Neuron (in vitro differentiated cells): Measurements from ENCODE around the gene FAM241B.

Experiments used
- H2AFZ ChIP-seq: one replicate; pipeline ENCODE4 v1.6.1; 2013; ENCODE audit warnings: low read depth, mild to moderate bottlenecking, inconsistent platforms, low read length, moderate library complexity
- H3K27me3 ChIP-seq: one replicate; pipeline ENCODE4 v1.6.1; 2013; ENCODE audit warnings: low read length; ENCODE audit not compliant: insufficient read depth
- H3K36me3 ChIP-seq: one replicate; pipeline ENCODE4 v1.6.1; 2013; ENCODE audit warnings: low read length; ENCODE audit not compliant: insufficient read depth
- H3K4me1 ChIP-seq: one replicate; pipeline ENCODE4 v1.6.1; 2013; ENCODE audit warnings: low read length; ENCODE audit not compliant: insufficient read depth
- H3K4me3 ChIP-seq: 2 replicates; pipeline ENCODE4 v1.5.1; 2013; ENCODE audit warnings: mild to moderate bottlenecking, low read length, moderate library complexity
- H3K9me3 ChIP-seq: one replicate; pipeline ENCODE4 v1.6.1; 2013; ENCODE audit warnings: low read length

FAM241B gene

DNA sequence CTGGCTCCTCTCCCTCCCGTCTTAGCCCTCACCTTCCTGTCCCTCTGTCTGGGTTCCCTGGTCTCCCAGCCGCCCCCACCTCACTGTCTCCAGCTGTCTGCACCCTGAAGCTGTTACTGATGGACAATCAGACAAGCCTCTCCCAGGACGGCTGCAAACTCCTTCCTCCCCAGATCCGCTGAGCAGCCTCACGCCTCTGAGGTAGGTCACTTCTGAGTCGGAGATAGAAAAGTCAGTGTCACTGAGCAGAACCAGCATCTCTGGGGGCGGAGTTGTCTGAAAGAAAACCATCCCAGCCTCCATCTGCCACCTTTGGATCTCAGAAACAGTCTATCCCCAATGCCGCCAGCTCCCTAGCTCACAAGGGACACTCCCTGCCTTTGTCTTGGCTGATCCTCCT, 27.4 kb downstream of the FAM241B start:
- no peak overlapping the region for H3K4me3 ChIP-seq
- no peaks in the 10 kb centered on the region for H3K9me3 ChIP-seq
- H2AFZ ChIP-seq = no peak overlapping the region
- no peaks in the 10 kb centered on the region for H3K36me3 ChIP-seq
- H3K27me3 ChIP-seq = no peaks in the 10 kb centered on the region
- H3K4me1 ChIP-seq = no peaks in the 10 kb centered on the region

DNA sequence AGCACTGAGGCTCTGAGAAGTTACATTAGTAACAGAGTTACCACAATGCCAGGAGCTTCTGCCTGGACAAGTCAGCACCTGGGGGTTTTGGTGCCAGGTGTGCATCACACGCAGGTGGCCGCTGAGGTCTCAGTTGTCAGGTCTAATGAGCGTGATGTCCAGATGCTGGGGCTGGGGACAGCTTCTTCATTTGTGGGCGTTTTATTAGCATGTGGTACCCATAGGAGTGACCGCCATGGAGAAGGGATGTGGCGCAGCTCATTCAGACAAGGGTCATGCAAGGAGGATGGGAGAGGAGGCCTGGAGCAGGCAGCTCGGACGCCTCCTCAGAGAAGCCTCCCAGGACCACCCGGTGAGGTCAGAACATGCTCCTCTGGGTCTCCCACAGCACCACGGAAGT, 27.8 kb downstream of the FAM241B start:
- H3K4me1 ChIP-seq = no peaks in the 10 kb centered on the region
- H3K4me3 ChIP-seq = no peak overlapping the region
- no peaks in the 10 kb centered on the region for H3K36me3 ChIP-seq
- no peaks in the 10 kb centered on the region for H3K27me3 ChIP-seq
- no peaks in the 10 kb centered on the region for H3K9me3 ChIP-seq
- no peak overlapping the region for H2AFZ ChIP-seq

DNA sequence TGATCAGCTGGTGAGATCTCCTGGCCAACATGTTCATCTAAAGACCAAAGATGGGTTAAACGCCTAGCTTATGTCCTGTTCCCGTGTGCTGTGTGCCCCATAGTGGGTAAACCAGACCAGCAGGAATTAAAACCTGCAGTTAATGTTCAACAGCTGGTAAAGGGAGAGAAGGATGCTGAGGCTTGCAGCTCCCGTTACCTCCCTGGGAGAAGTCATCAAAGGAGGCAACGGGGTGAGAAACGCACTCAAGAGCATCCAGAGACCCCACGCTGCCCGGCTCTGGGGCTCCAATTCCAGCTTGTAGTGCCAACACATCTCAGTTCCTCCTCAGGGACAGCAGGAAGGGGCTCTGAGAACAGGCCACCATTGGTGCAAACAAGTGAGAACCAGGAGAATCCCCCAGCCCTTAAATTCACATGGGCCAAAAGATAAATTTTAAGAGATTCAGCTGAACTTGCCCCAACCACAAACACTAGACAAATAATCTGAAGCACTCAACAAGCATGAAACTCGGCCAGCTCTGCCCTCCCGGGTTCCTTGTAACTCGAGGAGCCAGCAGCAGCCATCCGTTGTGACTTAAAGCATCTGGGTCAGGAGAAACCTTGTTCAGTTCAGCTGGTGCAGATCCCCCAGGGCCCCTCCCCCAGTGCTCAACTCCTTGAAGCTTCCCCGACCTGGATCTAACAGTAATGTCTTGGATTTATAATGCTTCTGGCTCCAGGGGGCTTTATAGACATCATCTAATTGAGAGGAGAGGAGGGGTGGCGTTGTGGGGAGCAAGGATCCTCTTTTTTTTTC, 29.4 kb downstream of the FAM241B start:
- H2AFZ ChIP-seq = no peak overlapping the region
- H3K4me3 ChIP-seq = no peak overlapping the region
- H3K27me3 ChIP-seq = no peaks in the 10 kb centered on the region
- H3K4me1 ChIP-seq = no peaks in the 10 kb centered on the region
- H3K9me3 ChIP-seq = no peaks in the 10 kb centered on the region
- no peaks in the 10 kb centered on the region for H3K36me3 ChIP-seq

DNA sequence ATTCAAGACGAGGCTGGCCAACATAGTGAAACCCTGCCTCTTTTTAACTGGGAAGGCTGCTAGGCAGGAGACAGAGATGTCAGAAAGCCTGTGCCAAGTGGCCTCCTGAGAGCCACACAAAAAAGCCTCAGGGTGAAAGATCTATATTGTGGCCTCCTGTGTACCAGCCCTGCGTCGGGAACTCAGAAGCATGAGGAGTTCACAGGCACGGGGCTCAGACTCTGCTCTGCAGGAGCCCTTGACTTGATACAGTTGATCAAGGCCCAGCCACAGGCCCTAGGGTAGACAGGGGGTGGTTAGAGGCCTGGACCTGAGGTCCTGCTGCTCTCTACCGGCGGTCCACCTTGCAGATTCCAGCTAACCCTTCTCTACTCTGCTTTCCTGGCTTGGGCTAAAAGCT, 30.2 kb downstream of the FAM241B start:
- no peaks in the 10 kb centered on the region for H3K27me3 ChIP-seq
- H3K4me1 ChIP-seq = no peaks in the 10 kb centered on the region
- no peak overlapping the region for H2AFZ ChIP-seq
- H3K9me3 ChIP-seq = no peaks in the 10 kb centered on the region
- H3K4me3 ChIP-seq = no peak overlapping the region
- H3K36me3 ChIP-seq = no peaks in the 10 kb centered on the region

DNA sequence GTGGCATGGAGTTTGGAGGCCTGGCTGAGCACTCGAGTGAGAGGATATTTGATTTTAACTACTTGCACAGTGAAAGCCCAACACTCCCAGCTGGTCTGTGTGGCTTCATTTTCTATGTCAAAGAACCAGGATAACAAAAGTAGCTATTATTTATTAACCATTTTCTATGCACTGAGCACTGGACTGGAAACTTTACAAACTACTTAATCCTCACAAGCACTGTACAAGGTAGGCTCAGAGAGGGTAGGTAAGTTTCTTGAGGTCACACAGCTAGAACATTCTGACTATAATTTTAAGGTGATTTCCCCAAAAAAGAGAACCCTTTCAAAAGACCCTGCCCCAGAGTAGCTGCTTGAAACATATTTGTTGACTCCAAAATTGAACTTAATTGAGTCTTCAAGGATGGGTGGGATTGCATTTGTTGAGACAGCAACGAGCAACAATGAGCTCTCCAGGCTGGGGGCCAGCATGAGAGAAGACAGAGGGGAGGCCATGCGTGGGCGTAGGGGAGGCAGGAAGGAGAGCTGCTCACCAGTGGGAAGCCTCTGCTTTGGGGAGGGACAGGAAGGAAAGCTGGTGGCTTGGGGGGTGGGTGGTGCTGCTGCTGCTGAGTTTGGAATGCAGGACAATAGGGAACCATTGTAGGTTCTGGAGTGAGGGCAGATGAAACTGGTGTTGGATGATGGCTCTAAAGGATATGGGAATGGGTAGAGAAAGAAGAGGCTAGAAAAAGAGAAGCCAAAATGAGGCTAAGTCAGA, 31.5 kb downstream of the FAM241B start:
- Histone ChIP-seq H3K4me1 (no peaks in the 10 kb centered on the region), H3K4me3 (no peak overlapping the region), H2AFZ (no peak overlapping the region), H3K36me3 (no peaks in the 10 kb centered on the region), H3K27me3 (peaks cover 2% of the 10 kb centered on the region), H3K9me3 (no peaks in the 10 kb centered on the region)

GRCh38 chr10:69662173-69662877, 32.3 kb downstream of the FAM241B start:
- Histone ChIP-seq H3K9me3 (no peaks in the 10 kb centered on the region), H3K36me3 (no peaks in the 10 kb centered on the region), H3K4me3 (no peak overlapping the region), H2AFZ (no peak overlapping the region), H3K27me3 (peaks cover 2% of the 10 kb centered on the region), H3K4me1 (no peaks in the 10 kb centered on the region)

GRCh38 chr10:69662901-69663300, 32.9 kb downstream of the FAM241B start:
- H2AFZ ChIP-seq = no peak overlapping the region
- peaks cover 2% of the 10 kb centered on the region for H3K27me3 ChIP-seq
- no peaks in the 10 kb centered on the region for H3K4me1 ChIP-seq
- no peaks in the 10 kb centered on the region for H3K36me3 ChIP-seq
- H3K4me3 ChIP-seq = no peak overlapping the region
- no peaks in the 10 kb centered on the region for H3K9me3 ChIP-seq

DNA sequence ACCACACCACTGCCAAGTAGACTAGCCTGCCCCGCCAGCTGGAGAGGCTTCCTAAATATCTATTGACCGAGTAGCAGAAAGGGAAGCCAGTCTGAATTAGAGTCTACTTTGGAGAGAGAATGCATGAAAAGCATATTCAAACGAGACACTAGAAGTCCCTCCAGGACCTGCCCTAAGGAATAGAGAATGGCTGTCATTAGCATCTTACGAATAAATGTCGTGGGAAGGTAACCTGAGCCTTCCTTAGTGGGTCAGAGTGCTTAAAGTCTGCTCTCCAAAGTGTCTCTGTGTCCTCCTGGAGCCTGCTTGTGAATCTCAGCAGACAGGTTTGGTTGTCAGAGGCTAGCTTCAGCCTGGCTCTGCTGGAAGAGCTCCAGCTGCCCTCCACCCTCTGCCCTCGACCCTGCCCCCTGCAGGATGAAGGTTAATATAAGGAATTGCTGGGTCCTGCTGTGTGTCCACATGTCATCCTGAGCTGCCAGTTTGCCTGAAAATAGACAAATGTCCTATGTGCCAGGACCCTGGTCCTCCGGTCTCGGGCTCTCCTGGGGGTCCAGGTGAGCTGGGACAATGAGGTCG, 33.4 kb downstream of the FAM241B start:
- peaks cover 2% of the 10 kb centered on the region for H3K27me3 ChIP-seq
- no peaks in the 10 kb centered on the region for H3K36me3 ChIP-seq
- H3K9me3 ChIP-seq = no peaks in the 10 kb centered on the region
- no peak overlapping the region for H3K4me3 ChIP-seq
- H3K4me1 ChIP-seq = no peaks in the 10 kb centered on the region
- no peak overlapping the region for H2AFZ ChIP-seq

DNA sequence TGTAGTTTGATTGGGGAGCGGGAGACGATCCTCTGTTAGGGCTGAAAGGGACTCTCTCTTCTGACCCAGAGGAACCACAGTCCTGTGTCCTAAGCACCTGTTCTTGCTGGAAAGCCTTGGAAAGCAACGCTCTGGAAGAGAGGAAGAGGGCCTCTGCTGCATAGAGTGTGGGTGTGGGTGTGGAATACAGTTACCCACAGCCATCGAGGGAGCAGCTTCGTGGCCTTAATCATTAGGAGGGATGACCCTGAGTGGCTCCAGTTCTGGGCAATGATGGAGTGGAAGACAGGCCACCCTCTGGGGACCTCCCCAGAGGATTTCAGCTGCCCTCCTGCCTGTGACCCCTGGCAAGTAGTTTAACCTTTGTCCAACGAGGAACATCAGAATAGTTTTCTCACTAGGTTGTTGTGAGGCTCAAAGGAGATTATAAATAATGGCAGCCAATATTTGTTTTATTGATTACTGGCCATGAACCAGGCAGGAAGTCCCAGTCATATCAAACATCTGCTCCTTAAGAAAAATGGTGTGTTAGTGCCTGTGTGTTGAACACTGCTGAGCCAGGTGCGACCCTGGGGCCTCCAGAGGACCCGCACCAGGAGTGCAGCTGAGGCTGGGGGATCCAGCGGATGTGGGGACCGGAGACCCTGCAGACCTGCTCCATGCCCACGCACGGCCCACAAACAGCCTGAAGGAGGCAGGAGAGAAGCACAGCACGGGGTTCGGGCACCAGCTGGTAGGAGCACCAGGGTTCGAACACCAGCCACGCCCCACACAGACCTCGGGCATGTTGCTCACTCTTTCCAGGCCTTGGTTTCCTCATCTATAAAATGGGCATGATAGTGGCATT, 35.6 kb downstream of the FAM241B start:
- no peaks in the 10 kb centered on the region for H3K4me1 ChIP-seq
- peaks cover 2% of the 10 kb centered on the region for H3K27me3 ChIP-seq
- no peaks in the 10 kb centered on the region for H3K9me3 ChIP-seq
- H3K36me3 ChIP-seq = no peaks in the 10 kb centered on the region
- H3K4me3 ChIP-seq = no peak overlapping the region
- H2AFZ ChIP-seq = no peak overlapping the region

DNA sequence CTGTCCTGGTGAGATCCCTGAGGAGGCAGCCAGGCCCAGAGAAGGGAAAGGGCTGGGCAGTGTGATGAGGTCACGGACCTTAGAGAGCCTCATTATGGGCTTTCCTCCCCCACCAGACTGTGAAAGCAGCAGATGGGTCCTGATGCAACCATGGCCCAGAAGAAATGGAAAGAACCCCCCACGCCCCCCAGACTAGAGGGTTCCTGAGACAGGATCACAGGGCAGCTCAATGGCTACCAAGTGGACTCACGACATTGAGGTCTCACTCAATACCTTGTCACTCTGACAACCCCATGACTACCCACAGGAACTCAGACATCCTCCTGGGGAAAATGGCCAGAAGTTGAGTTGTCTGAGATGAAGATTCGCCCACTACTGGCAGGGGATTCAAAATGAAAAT, 36.7 kb downstream of the FAM241B start:
- Histone ChIP-seq H3K4me1 (no peaks in the 10 kb centered on the region), H3K27me3 (peaks cover 2% of the 10 kb centered on the region), H3K36me3 (no peaks in the 10 kb centered on the region), H3K9me3 (no peaks in the 10 kb centered on the region), H3K4me3 (no peak overlapping the region), H2AFZ (no peak overlapping the region)

GRCh38 chr10:69668721-69669120, 38.7 kb downstream of the FAM241B start:
- peaks cover 2% of the 10 kb centered on the region for H3K27me3 ChIP-seq

GRCh38 chr10:69669409-69669808, 39.4 kb downstream of the FAM241B start:
- H3K9me3 ChIP-seq = no peaks in the 10 kb centered on the region
- no peak overlapping the region for H3K4me3 ChIP-seq
- H2AFZ ChIP-seq = no peak overlapping the region
- H3K36me3 ChIP-seq = no peaks in the 10 kb centered on the region
- H3K4me1 ChIP-seq = no peaks in the 10 kb centered on the region
- peaks cover 2% of the 10 kb centered on the region for H3K27me3 ChIP-seq

More at GRCh38 chr10:69668721-69669120, 38.7 kb downstream of the FAM241B start:
- no peaks in the 10 kb centered on the region for H3K36me3 ChIP-seq
- no peaks in the 10 kb centered on the region for H3K9me3 ChIP-seq
- H3K4me3 ChIP-seq = no peak overlapping the region
- no peaks in the 10 kb centered on the region for H3K4me1 ChIP-seq
- H2AFZ ChIP-seq = no peak overlapping the region
